WTC11 (cell line): ENCODE results near the gene CRTC2. TPM values are rescaled to one million over a fixed set of nuclear protein-coding genes. Genes with fewer than 3 reads are reported as not detected.

Experiments used
- ATAC-seq: fragments of 200-7000 bp; cut with Tn5 transposase; 2 replicates; pipeline ENCODE4 v1.10.0; 2021; ENCODE audit warnings: mild to moderate bottlenecking, moderate library complexity
- CTCF ChIA-PET: fragments of 300-600 bp; sonication (Branson Sonifier 250); formaldehyde crosslinking; loops from one replicate; lab custom pipeline; 2021; ENCODE audit warnings: antibody characterized with exemption; lab: Charles Lee
- POLR2A ChIA-PET: fragments of 350-600 bp; sonication (Branson Sonifier 250); formaldehyde crosslinking; loops from one replicate; lab custom pipeline; 2021; ENCODE audit warnings: antibody characterized with exemption; lab: Charles Lee
- DNase-seq: peaks from one replicate; pipeline ENCODE4 v3.0.0; 2021; ENCODE audit warnings: low spot score
- H3K27ac Mint-ChIP-seq: 2 replicates; pipeline ENCODE4 v1.8.0; 2021; ENCODE audit warnings: mixed read lengths
- H3K27me3 Mint-ChIP-seq: 2 replicates; pipeline ENCODE4 v1.8.0; 2021; ENCODE audit warnings: low read depth, mild to moderate bottlenecking, moderate library complexity, mixed read lengths
- H3K36me3 Mint-ChIP-seq: 2 replicates; pipeline ENCODE4 v1.8.0; 2021; ENCODE audit warnings: mixed read lengths
- H3K4me1 Mint-ChIP-seq: 2 replicates; pipeline ENCODE4 v1.8.0; 2022; ENCODE audit warnings: mixed read lengths
- H3K4me3 Mint-ChIP-seq: 2 replicates; pipeline ENCODE4 v1.8.0; 2021; ENCODE audit warnings: mild to moderate bottlenecking, moderate library complexity, mixed read lengths
- H3K9me3 Mint-ChIP-seq: 2 replicates; pipeline ENCODE4 v1.8.0; 2021; ENCODE audit warnings: mixed read lengths
- ARID4B ChIP-seq: sonication (generic); formaldehyde crosslinking; IDR thresholded peaks from 2 replicates; pipeline ENCODE4 v1.8.0; 2023; ENCODE audit warnings: missing genetic modification reagents, mild to moderate bottlenecking, borderline replicate concordance
- ATF3 ChIP-seq: sonication (generic); formaldehyde crosslinking; conservative IDR thresholded peaks from 2 replicates; pipeline ENCODE4 v1.8.1; 2022; ENCODE audit warnings: mild to moderate bottlenecking, missing genetic modification reagents
- CREM ChIP-seq: sonication (generic); formaldehyde crosslinking; IDR thresholded peaks from 2 replicates; pipeline ENCODE4 v1.8.1; 2022; ENCODE audit warnings: mild to moderate bottlenecking, missing genetic modification reagents, moderate library complexity
- EMX1 ChIP-seq: fragments of 250-450 bp; sonication (Bioruptor Pico); IDR thresholded peaks from 2 replicates; pipeline ENCODE4 v1.8.0; 2021; ENCODE audit warnings: mild to moderate bottlenecking
- FOXJ3 ChIP-seq: sonication (generic); formaldehyde crosslinking; IDR thresholded peaks from 2 replicates; pipeline ENCODE4 v1.9.0; 2021; ENCODE audit warnings: missing genetic modification reagents, mild to moderate bottlenecking, borderline replicate concordance
- FOXP1 ChIP-seq: sonication (generic); formaldehyde crosslinking; IDR thresholded peaks from 2 replicates; pipeline ENCODE4 v1.8.0; 2022; ENCODE audit warnings: missing genetic modification reagents, mild to moderate bottlenecking, moderate library complexity, borderline replicate concordance
- FOXP4 ChIP-seq: sonication (generic); formaldehyde crosslinking; IDR thresholded peaks from 2 replicates; pipeline ENCODE4 v1.8.0; 2022; ENCODE audit warnings: mild to moderate bottlenecking, missing genetic modification reagents
- IRF1 ChIP-seq: sonication (generic); formaldehyde crosslinking; IDR thresholded peaks from 2 replicates; pipeline ENCODE4 v1.8.0; 2023; ENCODE audit warnings: missing genetic modification reagents
- MAX ChIP-seq: sonication (generic); formaldehyde crosslinking; IDR thresholded peaks from 2 replicates; pipeline ENCODE4 v1.8.0; 2022; ENCODE audit warnings: mild to moderate bottlenecking, missing genetic modification reagents
- OVOL2 ChIP-seq: fragments of 250-450 bp; sonication (Bioruptor Pico); IDR thresholded peaks from 2 replicates; pipeline ENCODE4 v1.9.0; 2021; ENCODE audit warnings: mild to moderate bottlenecking, borderline replicate concordance
- RELA ChIP-seq: sonication (generic); formaldehyde crosslinking; IDR thresholded peaks from 2 replicates; pipeline ENCODE4 v1.8.1; 2022; ENCODE audit warnings: missing genetic modification reagents, mild to moderate bottlenecking, borderline replicate concordance
- RORB ChIP-seq: fragments of 250-450 bp; sonication (Bioruptor Pico); IDR thresholded peaks from 2 replicates; pipeline ENCODE4 v1.9.0; 2021; ENCODE audit warnings: mild to moderate bottlenecking
- SMAD4 ChIP-seq: sonication (generic); formaldehyde crosslinking; IDR thresholded peaks from 2 replicates; pipeline ENCODE4 v1.8.0; 2022; ENCODE audit warnings: mild to moderate bottlenecking, missing genetic modification reagents
- TCF7 ChIP-seq: sonication (generic); formaldehyde crosslinking; IDR thresholded peaks from 2 replicates; pipeline ENCODE4 v1.8.0; 2022; ENCODE audit warnings: mild to moderate bottlenecking, low read depth, missing genetic modification reagents, moderate library complexity
- TEAD1 ChIP-seq: sonication (generic); formaldehyde crosslinking; IDR thresholded peaks from 2 replicates; pipeline ENCODE4 v1.8.0; 2022; ENCODE audit warnings: mild to moderate bottlenecking, missing genetic modification reagents
- USF1 ChIP-seq: sonication (generic); formaldehyde crosslinking; IDR thresholded peaks from 2 replicates; pipeline ENCODE4 v1.8.0; 2022; ENCODE audit warnings: mild to moderate bottlenecking, missing genetic modification reagents
- ZBTB43 ChIP-seq: sonication (generic); formaldehyde crosslinking; IDR thresholded peaks from 2 replicates; pipeline ENCODE4 v1.8.1; 2023; ENCODE audit warnings: mild to moderate bottlenecking, missing genetic modification reagents
- ZNF121 ChIP-seq: sonication (generic); formaldehyde crosslinking; IDR thresholded peaks from 2 replicates; pipeline ENCODE4 v1.8.0; 2023; ENCODE audit warnings: missing genetic modification reagents
- ZNF281 ChIP-seq: sonication (generic); formaldehyde crosslinking; IDR thresholded peaks from 2 replicates; pipeline ENCODE4 v1.8.0; 2023; ENCODE audit warnings: mild to moderate bottlenecking, missing genetic modification reagents
- ZNF317 ChIP-seq: sonication (generic); formaldehyde crosslinking; IDR thresholded peaks from 2 replicates; pipeline ENCODE4 v1.8.1; 2023; ENCODE audit warnings: low read depth, mild to moderate bottlenecking, moderate library complexity, missing genetic modification reagents, borderline replicate concordance
- ZNF396 ChIP-seq: fragments of 250-450 bp; sonication (Bioruptor Pico); IDR thresholded peaks from 2 replicates; pipeline ENCODE4 v1.8.0; 2021; ENCODE audit warnings: mild to moderate bottlenecking, moderate library complexity, borderline replicate concordance
- ZNF416 ChIP-seq: fragments of 250-450 bp; sonication (Bioruptor Pico); IDR thresholded peaks from 2 replicates; pipeline ENCODE4 v1.9.0; 2021; ENCODE audit warnings: mild to moderate bottlenecking, inconsistent platforms
- total RNA-seq: library from RNA; stranded (reverse); gene quantifications from 3 replicates; pipeline ENCODE4 v1.2.3, GENCODE V29; 2021

Gene CRTC2
- total RNA-seq, 1 experiment from 2014 or later = 43.7 TPM

GRCh38 chr1:153962088-153963029 is 3.9 kb upstream of the CRTC2 start (continued):
- TF ChIP-seq ZNF281 (CRISPR knock-in tag) = no peak
- no peak for TF ChIP-seq TCF7 (CRISPR knock-in tag)
- no peak for TF ChIP-seq ZNF121 (CRISPR knock-in tag)
- no peak for TF ChIP-seq ZNF317
- no peak for TF ChIP-seq IRF1 (CRISPR knock-in tag)
- 0 out of 2 replicates have a peak, but pooled peaks have one; percentile 33 for TF ChIP-seq FOXP1
- no peak for TF ChIP-seq FOXJ3 (CRISPR knock-in tag)
- peak; percentile 90 for TF ChIP-seq USF1
- TF ChIP-seq ZNF416 = no peak
- TF ChIP-seq FOXP4 (CRISPR knock-in tag) = 0 out of 2 replicates have a peak, but pooled peaks have one; percentile 32
- TF ChIP-seq ARID4B (CRISPR knock-in tag) = no peak
- TF ChIP-seq, all 79 proteins: peak for 5

- Mint-ChIP-seq H3K9me3 (peaks cover 5% of the 10 kb centered on the region), H3K4me1 (peaks cover 59% of the 10 kb centered on the region), H3K27ac (peak overlapping the region; percentile 100), H3K4me3 (peak overlapping the region; percentile 92), H3K36me3 (peaks cover 34% of the 10 kb centered on the region), H3K27me3 (no peaks in the 10 kb centered on the region)
- POLR2A ChIA-PET = interaction anchor here (2.0 kb wide), 1 partner anchor 186 kb away, joined by 5 read pairs; the partner anchor contains the start of gene SLC27A3
- no peak for TF ChIP-seq ATF3 (CRISPR knock-in tag)
- no peak for TF ChIP-seq EMX1
- TF ChIP-seq OVOL2 (CRISPR knock-in tag) = no peak
- no peak for TF ChIP-seq FOXJ3 (CRISPR knock-in tag)
- no peak for TF ChIP-seq CREM
- no peak for TF ChIP-seq ZBTB43 (CRISPR knock-in tag)
- no peak for TF ChIP-seq TEAD1
- no peak for TF ChIP-seq RELA
- TF ChIP-seq RORB = no peak
- no peak for TF ChIP-seq MAX (CRISPR knock-in tag)
- TF ChIP-seq SMAD4 (CRISPR knock-in tag) = no peak
- no peak for TF ChIP-seq ZNF396 (CRISPR knock-in tag)
- no peak for DNase-seq
- CTCF ChIA-PET = interaction anchor here (3.0 kb wide), 1 partner anchor 15 kb away, joined by 27 read pairs; the partner anchor contains the start of gene DENND4B
- no peak for ATAC-seq
Measured at GRCh38 chr1:153961421-153961820, 3.0 kb upstream of the CRTC2 start.
